ENCODE data around the gene ABLIM1.
A peak's percentile ranks its signal among the peaks of the same experiment; 100 is the strongest.

The ABLIM1 gene

GRCh38 chr10:114623661-114624294 is 34.3 kb downstream of the ABLIM1 start:
- TF ChIP-seq CTCF (IDR thresholded peaks at IDR 0.05; ENCODE audit: extremely low read depth, missing control alignments) = no peak
- DNase-seq (ENCODE audit: low spot score) = no peak

GRCh38 chr10:114623155-114623554 is 34.9 kb downstream of the ABLIM1 start:
- no peak for DNase-seq (ENCODE audit: low spot score)

GRCh38 chr10:114618722-114619121 is 39.4 kb downstream of the ABLIM1 start:
- TF ChIP-seq CTCF (IDR thresholded peaks at IDR 0.05; ENCODE audit: extremely low read depth, missing control alignments) = no peak
- DNase-seq (ENCODE audit: low spot score) = no peak

More at GRCh38 chr10:114623155-114623554, 34.9 kb downstream of the ABLIM1 start:
- no peak for TF ChIP-seq CTCF (IDR thresholded peaks at IDR 0.05; ENCODE audit: extremely low read depth, missing control alignments)

- no peak for DNase-seq (ENCODE audit: low spot score)
- TF ChIP-seq CTCF (IDR thresholded peaks at IDR 0.05; ENCODE audit: extremely low read depth, missing control alignments) = no peak
These were observed 41.6 kb downstream of the ABLIM1 start for GRCh38 chr10:114616516-114616915.

- no peak for TF ChIP-seq CTCF (IDR thresholded peaks at IDR 0.05; ENCODE audit: extremely low read depth, missing control alignments)
- DNase-seq (ENCODE audit: low spot score) = no peak
These were observed 42.0 kb downstream of the ABLIM1 start for GRCh38 chr10:114616103-114616502.

GRCh38 chr10:114615600-114616007 is 42.5 kb downstream of the ABLIM1 start:
- TF ChIP-seq CTCF (IDR thresholded peaks at IDR 0.05; ENCODE audit: extremely low read depth, missing control alignments) = no peak
- DNase-seq (ENCODE audit: low spot score) = peak; percentile 37

GRCh38 chr10:114613237-114613979 is 44.7 kb downstream of the ABLIM1 start:
- no peak for TF ChIP-seq CTCF (IDR thresholded peaks at IDR 0.05; ENCODE audit: extremely low read depth, missing control alignments)
- no peak for DNase-seq (ENCODE audit: low spot score)
